NCI-H510A treated with DMSO at 0.1 percent for 48 hours (cell line): ENCODE data around the gene IPO11.
"Not testable (repeated sequence)": the region's sequence is repeated elsewhere in the genome, so short reads cannot be mapped to it uniquely, and the experiment has no call there.

Experiments used
- DNase-seq: peaks from one replicate; lab custom pipeline; 2025; lab: John Stamatoyannopoulos, UW

The IPO11 gene

DNA sequence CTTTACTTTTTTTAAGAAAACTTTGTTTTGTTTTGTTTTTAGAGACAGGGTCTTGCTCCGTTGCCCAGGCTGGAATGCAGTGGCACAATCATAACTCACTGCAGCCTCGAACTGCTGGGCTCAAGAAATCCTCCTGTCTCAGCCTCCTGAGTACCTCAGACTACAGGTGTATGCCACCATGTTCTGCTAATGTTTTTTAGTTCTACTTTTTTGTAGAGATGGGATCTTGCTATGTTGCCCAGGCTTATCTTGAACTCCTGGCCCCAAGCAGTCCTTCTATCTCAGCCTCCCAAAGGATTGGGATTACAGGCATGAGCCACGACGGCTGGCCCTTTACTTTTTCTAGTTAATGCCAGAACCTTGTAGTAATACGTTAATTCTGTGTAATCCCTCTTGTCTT lies 36.0 kb downstream of the IPO11 start:
- DNase-seq: no peak

DNA sequence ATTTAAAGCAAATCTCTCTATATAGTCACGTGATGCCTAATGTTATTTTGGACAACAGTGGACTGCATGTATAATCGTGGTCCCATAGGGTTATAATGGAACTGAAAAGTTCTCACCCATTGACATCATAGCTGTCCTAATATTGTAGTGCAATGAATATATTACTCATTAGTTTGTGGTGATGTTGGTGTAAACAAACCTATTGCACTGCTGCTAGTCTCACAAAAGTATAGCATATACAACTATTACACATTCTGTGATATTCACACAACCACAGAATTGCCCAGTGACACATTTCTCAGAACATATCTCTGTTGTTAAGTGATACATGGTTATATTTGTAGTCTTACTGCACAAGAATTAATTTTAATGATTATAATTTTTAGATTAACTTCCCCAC lies 37.7 kb downstream of the IPO11 start:
- DNase-seq: no peak

DNA sequence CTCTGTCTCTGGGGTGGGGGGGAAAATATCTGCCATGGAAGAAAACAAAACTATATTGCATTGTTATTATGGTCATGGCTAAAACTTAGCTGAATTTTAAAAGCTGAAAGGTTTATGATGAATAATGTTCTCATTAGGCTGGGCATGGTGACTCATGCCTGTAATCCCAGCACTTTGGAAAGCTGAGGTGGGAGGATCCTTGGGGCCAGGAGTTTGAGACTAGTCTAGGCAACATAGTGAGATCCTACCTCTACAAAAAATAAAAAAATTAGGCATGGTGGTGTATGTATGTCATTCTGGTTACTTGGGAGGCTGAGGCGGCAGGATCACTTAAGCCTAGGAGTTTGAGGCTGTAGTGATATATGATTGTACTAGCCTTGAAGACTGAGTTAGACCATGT lies 44.5 kb downstream of the IPO11 start:
- no peak for DNase-seq

DNA sequence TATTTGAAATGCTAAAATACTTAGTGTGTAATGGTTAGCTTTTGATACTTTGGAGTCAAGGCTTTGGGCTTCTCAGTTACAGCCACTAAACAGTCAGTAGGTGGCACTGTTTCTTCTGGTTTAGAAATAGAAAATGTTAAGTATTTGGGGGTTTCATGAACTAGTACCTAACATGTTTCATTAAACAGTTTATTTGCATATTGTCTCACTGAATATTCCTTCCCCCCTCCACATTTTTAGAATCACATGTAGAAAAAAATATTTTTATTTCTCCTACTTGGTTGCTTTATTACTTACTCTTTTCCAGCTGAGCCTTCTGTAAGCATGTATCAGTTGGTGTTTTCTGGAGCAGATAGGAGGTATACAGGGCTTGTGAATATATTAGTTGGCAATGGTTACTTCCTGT lies 48.0 kb downstream of the IPO11 start:
- DNase-seq: peak; percentile 54

DNA sequence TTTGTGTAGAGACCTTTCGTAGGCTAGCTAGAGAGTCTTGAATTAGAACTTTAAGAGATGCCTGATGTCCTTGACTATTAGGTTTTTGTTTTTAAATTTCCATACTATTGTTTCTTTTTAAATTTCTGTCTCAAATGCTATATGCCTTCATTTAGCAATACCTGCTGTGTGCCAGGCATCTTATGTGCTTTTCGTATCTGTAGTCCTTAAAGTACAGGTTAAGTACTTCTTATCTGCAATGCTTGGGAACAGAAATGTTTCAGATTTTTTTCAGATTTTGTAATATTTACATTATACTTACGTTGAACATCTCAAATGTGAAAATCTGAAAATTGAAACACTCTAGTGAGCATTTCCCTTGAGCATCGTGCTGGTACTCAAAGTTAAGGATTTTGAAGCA lies 49.0 kb downstream of the IPO11 start:
- no peak for DNase-seq

DNA sequence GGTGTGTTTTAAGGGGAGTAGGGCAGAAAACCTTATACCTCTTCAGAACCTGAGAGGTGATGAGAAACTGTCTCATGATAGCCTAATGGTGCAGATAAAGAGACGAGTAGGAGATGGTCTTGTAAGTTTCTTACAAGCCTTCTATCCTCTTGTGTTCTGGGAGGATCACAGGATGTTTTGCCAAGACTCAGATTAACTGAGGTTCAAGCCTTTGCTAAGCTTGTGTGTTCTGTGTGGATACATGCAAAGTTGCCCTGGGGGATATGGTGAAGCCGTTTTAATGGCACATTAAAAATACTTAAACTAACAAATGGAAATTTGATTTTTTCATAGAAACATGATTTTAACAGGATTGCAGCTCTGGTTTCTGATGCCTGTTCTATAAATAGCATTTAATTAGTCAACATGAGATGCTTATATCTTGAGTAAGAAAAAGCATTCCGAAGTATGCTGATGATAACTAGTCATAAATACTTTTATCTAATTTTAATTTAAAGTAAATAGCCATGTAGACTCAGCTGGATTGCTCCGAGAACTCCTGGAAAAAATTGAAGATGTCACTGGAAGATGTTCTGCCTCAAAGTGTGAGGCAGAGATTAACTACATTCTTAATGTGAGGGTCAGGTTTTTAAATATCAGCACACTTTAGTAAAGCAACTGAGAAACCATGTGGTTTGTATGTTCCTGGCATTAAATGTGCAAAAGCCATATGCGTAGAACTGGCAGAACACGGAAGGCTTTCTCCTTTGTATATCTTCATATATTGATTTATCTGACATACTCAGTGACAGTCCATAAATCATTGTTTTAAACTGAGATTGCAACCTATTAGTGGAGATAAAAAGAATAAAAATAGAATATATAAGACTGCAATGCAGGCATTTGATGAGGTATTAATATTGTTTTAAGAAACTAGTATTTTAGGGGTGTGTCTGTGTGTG lies 53.7 kb downstream of the IPO11 start:
- no peak for DNase-seq

DNA sequence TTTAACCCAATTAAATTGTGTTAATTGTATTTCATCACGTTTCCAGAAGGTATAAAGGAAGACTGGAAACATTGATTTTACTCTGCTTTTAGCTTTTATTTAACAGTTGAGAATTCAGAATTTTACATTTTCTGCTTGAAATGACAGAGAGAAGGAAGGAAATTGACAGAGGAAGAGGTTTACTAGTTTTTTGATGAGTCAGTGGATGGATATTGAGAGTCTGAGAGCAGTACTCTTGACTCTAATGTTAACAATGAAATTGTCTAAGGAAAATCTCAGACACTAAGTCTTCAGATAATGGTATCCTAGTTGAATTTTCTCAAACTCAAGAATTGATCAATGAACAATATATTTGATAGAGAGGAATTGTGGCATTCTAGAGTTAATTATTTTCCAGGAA lies 60.6 kb downstream of the IPO11 start:
- DNase-seq: no peak

DNA sequence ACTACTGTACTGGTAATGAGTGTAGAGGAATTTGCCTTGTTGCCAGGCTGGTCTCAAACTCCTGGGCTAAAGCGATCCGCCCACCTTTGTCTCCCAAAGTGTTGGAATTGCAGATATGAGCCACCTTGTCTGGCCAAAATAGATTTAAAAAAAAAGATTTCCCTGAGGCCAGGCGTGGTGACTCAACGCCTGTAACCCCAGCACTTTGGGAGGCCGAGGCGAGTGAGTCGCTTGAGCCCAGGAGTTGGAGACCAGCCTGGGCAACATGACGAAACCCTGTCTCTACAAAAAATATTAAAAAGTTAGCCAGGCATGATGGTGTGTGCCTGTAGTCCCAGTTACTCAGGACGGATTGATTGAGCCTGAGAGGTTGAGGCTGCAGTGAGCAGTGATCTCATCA lies 62.5 kb downstream of the IPO11 start:
- no peak for DNase-seq

DNA sequence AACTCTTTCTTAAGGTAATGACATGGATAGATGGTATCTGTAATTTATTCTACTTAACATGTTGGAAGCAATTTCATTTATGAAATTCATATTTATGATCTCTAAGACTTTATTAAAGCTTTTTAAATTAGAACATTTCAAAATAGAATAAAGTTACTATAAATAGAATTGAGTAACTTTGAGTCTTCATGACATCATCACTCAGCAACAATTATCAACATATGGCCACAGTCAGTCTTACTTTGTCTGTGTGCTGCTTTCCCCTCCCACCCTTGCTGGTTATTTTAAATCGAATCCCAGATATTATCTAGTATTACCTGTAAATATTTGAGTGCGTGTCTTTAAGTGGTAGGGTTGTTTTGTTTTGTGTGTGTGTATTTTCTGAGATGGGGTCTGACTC lies 65.2 kb downstream of the IPO11 start:
- DNase-seq: no peak

DNA sequence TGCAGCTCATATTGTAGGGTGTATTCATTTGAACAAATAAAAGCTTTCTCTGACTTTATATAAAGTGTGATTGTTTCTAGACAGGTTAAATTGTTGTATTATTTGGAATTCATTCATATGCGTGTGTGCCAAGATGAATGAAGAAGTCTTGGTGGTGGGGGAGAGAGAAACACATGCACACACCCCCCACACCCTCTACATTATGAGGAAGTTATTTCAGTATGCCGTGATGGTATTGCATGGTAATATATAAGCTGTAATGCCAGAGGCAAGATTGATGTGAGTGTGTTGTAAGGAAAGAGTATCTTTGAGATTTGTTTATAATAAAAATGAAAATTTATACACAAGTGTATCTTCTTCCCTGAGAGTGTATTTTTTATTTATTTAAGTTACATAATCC lies 71.0 kb downstream of the IPO11 start:
- DNase-seq: no peak

DNA sequence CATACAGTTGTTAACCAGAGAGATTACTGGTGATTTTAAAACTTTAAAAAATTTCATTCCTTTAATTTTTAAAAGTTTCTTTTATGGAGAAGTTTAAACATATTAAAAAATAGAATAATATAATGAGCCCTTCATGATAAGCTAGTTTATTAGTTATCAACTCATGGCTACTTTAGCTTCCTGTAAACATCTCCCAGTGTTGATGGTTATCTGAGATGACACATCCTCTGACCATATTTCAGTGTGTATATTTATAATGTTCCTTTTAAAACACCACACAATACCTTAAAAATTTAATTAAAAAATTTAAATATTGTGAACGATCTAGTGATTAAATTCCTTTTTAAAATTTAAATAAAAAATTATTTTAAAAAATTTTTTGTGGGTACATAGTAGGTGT lies 74.1 kb downstream of the IPO11 start:
- DNase-seq: no peak

DNA sequence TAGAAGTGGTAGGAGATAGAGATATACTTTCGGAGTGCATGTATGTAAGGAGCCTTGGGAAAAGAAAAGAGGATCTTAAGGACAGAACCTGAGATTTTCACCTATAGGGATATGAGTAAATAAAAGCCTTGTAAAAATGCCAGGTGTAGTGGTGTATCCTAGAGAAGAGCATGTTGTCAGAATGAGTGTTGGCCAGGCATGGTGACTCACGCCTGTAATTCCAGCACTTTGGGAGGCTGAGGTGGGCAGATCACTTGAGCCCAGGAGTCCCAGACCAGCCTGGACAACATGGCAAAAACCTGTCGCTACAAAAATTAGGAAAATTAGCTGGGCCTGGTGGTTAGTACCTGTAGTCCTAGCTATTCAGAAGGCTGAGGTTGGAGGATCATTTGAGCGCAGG lies 76.0 kb downstream of the IPO11 start:
- DNase-seq: no peak

DNA sequence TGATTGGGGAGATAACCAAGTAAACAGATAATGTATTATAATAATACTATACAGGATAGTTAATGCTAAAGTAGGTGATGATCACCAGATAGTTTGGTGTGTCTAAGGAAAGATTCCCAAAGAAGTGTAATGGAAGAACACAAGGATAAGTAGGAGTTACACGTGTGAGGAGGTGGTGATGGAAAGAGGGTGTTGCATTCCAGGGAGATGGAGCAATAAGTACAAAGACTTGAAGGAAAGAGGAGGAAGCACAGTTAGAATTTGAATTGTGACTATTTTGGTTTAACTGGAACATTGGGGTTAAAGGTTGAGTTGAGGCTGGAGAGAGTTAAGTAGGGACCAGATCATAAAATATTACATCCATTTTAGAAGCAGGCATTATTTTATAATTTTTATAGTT lies 76.9 kb downstream of the IPO11 start:
- DNase-seq: no peak

DNA sequence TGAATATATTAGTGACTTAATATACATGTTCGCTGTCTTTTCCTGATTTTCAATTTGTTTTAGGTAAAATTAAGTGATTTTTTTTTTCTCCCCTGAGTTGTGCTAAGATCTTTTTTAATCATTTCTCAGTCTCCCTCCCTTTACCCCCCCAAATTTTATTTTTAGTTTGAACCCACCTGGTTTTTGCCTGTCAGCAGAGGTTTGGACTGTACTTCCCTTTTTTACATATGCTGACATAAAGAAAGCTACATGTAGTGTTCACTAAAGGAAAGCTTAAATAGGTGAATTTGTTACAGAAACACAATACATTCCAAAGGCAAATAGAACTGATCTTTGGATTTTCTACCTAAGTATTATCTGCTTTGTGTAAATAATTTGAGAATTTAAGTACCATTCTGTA lies 82.2 kb downstream of the IPO11 start:
- DNase-seq: no peak

DNA sequence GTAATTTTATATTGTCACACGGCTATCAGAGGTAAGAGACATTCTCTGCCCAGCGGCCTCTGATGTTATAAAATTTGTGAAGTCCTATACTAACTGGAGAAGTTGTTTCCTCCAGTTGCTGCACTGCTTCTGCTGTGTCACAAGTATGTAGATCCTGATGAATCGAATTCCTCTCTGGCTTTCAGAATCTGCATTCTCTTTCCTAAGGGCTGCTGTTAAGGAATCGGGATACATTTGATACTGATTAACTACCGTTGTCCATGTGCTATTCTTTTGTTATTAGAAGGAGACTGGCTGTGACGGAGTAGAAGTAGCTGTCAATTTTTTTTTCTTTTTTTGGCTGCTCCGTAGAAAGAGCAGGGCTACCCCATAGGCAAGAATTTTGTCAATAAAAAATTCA lies 84.3 kb downstream of the IPO11 start:
- DNase-seq: no peak

DNA sequence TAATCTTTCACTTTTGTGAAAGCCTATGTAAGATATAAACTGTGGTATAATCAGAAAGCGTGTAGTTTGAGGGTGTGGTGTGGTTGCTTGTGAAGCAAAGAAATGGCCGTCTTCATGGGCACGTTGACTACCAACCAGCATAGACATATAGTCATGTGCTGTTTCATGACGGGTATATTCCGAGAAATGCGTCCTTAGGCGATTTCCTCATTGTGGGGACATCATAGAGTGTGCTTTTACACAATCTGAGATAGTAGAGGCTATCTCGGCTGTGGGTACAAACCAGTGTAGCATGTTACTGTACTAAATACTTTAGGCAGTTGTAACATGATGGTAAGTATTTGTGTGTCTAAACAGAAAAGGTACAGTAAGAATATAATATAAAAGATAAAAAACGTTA lies 86.4 kb downstream of the IPO11 start:
- DNase-seq: no peak

DNA sequence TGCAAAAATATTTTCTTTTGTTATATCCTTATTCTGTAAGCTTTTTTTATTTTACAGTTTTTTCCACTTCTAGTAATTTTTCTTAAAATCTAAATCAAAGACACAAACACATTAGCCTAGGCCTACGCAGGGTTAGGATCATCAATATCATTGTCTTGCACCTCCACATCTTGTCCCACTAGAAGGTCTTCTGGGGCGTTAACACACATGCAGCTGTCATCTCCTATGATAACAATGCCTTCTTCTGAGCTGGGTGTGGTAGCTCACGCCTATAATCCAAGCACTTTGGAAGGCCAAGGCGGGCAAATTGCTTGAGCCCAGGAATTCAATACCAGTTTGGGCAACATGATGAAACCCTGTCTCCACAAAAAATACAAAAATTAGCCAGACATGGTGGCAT lies 87.2 kb downstream of the IPO11 start:
- DNase-seq: no peak

DNA sequence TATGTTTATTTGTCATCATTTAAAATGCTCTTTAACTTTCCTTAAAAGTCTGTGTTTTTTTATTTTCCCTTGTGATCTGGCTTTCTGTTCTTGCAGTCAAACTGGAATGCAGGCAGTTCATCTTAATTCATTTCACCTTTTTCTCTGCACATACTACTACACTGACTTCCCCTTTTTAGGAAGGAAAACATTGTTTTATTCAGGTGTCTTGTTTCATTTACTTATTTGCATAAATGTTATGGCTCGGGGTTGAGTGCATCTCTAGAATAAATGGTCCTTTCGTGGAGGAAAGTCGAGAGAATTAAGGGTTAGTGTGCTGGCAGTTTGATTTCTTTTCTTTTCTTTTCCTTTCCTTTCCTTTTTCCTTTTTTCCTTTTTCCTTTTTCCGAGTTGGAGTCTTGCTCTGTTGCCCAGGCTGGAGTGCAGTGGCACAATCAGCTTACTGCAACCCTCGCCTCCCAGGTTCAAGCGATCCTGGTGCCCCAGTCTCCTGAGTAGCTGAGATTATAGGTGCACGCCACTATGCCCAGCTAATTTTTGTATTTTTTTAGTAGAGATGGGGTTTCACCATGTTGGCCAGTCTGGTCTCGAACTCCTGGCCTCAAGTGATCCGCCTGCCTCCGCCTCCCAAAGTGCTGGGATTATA lies 90.0 kb downstream of the IPO11 start:
- DNase-seq: no peak

DNA sequence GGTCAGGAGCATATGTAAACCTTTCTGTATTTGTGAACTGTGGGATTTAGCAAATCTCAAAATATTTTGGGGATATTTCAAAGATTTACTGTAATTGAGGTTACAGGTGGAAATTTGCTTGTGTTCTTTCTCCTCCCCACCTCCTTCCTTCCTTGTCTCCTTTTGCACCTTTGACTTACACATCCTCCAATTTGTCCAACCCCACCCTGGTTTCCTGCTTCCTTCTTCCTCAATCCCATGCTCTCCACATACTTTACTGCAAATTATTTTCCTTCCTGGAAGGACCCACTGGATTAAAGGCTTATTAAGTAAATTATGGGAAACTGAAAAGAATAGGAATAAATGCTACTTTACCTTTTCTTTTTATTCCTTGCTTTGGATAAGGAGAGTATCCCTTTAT lies 91.6 kb downstream of the IPO11 start:
- DNase-seq: no peak

DNA sequence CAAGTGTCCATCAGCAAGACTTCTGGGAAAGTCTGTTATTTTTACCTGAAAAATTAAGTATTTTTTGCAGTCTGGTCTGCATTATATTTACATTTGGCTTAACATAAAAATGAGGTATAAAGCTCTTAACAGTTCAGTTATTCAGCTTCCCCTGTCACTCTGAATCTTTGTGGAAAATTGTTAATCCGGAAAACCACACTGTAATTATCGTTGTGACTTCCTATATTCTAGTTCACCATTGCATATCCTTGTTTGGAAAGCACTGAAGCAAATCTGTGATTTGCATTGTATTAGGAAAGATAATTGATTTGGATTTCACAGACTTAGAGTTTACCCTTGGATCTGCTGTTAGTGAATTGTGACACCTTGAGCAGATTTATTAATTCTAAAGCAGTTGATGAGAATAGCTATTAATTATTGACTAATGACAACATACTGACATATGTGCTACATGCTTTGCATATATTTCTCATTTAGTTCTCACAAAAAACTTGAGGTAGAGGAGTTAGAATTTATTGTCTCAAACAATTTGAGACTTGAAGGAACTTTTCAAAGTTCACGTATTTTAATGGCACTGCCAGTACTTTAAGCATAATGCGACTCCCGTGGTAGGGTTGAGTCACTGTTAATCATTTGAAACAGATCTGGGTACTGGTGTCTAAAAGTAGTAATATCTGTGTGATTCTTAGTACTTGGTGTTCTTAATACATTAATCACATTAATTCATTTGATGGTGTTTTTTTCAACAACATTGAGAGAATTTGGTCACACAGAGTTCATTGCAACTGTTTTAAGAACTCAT lies 94.3 kb downstream of the IPO11 start:
- DNase-seq: no peak

DNA sequence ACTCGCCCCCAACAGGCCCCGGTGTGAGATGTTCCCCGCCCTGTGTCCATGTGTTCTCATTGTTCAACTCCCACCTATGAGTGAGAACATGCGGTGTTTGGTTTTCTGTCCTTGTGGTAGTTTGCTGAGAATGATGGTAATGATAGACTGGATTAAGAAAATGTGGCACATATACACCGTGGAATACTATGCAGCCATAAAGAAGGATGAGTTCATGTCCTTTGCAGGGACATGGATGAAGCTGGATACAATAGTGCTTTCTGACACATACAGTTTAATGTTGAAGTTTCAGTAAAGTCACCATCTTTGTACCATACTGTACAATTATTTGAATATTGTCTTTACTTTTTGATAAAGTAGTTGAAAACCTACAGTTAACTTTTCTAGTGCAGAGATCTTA lies 96.2 kb downstream of the IPO11 start:
- not testable (repeated sequence) for DNase-seq

DNA sequence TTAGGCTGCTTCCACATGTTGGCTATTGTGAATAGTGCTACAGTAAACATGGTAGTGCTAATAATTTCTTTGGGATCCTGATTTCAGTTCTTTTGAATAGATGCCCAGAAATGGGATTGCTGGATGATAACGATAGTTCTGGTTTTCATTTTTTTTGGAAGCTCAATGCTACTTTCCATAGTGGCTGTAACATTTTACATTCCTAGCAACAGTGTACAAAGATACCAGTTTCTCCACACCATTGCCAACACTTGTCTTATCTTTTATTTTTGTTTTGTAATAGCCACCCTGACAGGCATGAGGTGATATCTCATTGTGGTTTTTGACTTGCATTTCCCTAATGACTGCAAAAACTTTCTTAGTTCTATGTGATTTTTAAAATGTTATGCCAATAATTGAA lies 97.2 kb downstream of the IPO11 start:
- DNase-seq: no peak

DNA sequence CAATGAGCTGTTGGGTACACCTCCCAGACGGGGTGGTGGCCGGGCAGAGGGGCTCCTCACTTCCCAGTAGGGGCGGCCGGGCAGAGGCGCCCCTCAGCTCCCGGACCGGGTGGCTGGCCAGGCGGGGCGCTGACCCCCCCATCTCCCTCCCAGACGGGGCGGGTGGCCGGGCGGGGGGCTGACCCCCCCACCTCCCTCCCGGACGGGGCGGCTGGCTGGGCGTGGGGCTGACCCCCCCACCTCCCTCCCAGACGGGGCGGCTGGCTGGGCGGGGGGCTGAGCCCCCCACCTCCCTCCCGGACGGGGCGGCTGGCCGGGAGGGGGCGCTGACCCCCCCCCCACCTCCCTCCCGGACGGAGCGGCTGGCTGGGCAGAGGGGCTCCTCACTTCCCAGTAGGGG lies 100.5 kb downstream of the IPO11 start:
- DNase-seq: not testable (repeated sequence)
